ENCODE measurements around the gene COL2A1. TPM values are rescaled to one million over a fixed set of nuclear protein-coding genes. Genes with fewer than 3 reads are reported as not detected.

COL2A1 gene
- polyA plus RNA-seq, 1 donor (not counting 4 experiments of a cell fraction or from before 2014, with no cell fraction given) = 0.03 TPM

DNA sequence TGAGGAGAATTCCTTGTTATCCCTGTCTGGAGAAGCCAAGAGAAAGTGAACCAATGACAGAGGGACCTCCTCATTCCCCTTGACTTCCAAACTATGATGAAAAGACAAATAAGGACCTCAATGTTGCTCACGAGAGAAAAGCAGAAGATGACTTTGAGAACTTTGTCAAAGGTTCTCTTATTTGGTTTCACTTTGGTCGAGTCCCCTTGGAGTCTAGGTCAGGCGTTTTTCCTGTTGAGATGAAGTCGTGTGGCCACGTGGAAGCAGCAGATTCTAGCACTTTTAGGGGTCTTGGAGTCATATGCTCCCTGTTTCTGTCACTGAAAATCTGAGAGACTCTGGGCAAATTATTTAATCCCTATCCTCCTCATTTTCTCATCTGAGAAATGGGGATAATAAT is 33.8 kb upstream of the COL2A1 start:
- H3K27ac ChIP-seq (ENCODE audit: control insufficient read depth, insufficient read depth, low read length) = no peak overlapping the region
- H3K4me1 ChIP-seq (ENCODE audit: control insufficient read depth, extremely low read depth, insufficient read depth, low read length) = no peaks in the 10 kb centered on the region
- dilution Hi-C loops (cut with MboI; ENCODE audit: extremely low pct_ligation_motif_present, low sequenced_read_pairs) = no loop called here
- no peaks in the 10 kb centered on the region for H3K27me3 ChIP-seq (ENCODE audit: control insufficient read depth, extremely low read depth, insufficient read depth, low read length)
- no peaks in the 10 kb centered on the region for H3K9me1 ChIP-seq (ENCODE audit: control insufficient read depth, extremely low read depth, insufficient read depth, low read length)
- no peak overlapping the region for H3K9ac ChIP-seq (ENCODE audit: control insufficient read depth, extremely low read depth, insufficient read depth, low read length)
- H4K20me1 ChIP-seq (ENCODE audit: control insufficient read depth, extremely low read depth, insufficient read depth, low read length) = no peaks in the 10 kb centered on the region
- no peak overlapping the region for H3K4me2 ChIP-seq (ENCODE audit: control insufficient read depth, extremely low read depth, insufficient read depth, low read depth, low read length)
- no peak for FAIRE-seq
- H3K4me3 ChIP-seq (ENCODE audit: control insufficient read depth in 2 of 3, extremely low read depth in 1 of 3, insufficient read depth in 2 of 3, low read depth in 1 of 3, low read length in 3 of 3) = no peak overlapping the region
- no peaks in the 10 kb centered on the region for H3K36me3 ChIP-seq (ENCODE audit: control insufficient read depth in 2 of 2, extremely low read depth in 1 of 2, insufficient read depth in 2 of 2, low read length in 2 of 2)
- no peak overlapping the region for H2AFZ ChIP-seq (ENCODE audit: control insufficient read depth, low read length)
- DNase-seq (ENCODE audit: low read depth, low spot score) = no peak
- no peaks in the 10 kb centered on the region for H3K9me3 ChIP-seq (ENCODE audit: control insufficient read depth, low read depth, low read length)
- no peaks in the 10 kb centered on the region for H3K79me2 ChIP-seq (ENCODE audit: control insufficient read depth, insufficient read depth, low read length)
- TF ChIP-seq EZH2 (IDR thresholded peaks at IDR 0.05; ENCODE audit: low read length) = no peak
- TF ChIP-seq, protein P1, sequence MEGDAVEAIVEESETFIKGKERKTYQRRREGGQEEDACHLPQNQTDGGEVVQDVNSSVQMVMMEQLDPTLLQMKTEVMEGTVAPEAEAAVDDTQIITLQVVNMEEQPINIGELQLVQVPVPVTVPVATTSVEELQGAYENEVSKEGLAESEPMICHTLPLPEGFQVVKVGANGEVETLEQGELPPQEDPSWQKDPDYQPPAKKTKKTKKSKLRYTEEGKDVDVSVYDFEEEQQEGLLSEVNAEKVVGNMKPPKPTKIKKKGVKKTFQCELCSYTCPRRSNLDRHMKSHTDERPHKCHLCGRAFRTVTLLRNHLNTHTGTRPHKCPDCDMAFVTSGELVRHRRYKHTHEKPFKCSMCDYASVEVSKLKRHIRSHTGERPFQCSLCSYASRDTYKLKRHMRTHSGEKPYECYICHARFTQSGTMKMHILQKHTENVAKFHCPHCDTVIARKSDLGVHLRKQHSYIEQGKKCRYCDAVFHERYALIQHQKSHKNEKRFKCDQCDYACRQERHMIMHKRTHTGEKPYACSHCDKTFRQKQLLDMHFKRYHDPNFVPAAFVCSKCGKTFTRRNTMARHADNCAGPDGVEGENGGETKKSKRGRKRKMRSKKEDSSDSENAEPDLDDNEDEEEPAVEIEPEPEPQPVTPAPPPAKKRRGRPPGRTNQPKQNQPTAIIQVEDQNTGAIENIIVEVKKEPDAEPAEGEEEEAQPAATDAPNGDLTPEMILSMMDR (optimal IDR thresholded peaks at IDR 0.05 in 1 of 3, IDR thresholded peaks at IDR 0.05 in 1 of 3, conservative IDR thresholded peaks at IDR 0.05 in 1 of 3; ENCODE audit: extremely low read depth in 1 of 3, insufficient read depth in 2 of 3, low read length in 3 of 3) = no peak

DNA sequence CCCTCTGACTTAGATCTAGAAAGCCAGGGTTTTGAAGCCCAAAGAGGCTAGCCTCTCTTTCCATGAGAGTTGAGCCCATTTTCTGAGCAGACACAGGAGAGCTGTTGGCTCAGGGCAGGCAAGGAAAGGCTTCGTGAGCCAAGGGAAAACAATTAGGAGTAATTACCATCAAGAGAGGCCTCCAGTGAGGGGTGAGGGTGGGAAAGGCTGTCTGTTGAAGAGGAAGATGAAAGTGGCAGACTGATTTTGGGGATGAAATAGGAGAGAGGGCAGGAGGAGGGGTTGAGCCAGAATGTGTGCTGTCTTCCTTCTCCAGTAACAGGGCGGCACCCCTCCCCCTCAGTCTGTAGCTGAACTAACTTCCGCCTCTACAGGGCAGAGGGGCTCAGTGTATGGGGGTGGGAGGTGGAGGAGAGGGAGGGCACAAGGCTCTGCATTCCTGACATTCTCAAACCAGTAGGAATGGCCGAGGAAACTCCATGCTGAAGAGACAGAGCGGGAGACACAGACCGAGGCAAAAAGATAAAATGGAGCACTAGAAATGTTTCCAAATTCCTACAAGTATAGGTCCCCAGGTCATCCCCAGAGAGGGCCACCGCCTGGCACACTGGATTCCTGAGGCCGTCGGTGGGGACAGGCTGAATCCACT is 33.1 kb upstream of the COL2A1 start:
- no peaks in the 10 kb centered on the region for H4K20me1 ChIP-seq (ENCODE audit: control insufficient read depth, extremely low read depth, insufficient read depth, low read length)
- H3K27me3 ChIP-seq (ENCODE audit: control insufficient read depth, extremely low read depth, insufficient read depth, low read length) = no peaks in the 10 kb centered on the region
- H3K4me1 ChIP-seq (ENCODE audit: control insufficient read depth, extremely low read depth, insufficient read depth, low read length) = no peaks in the 10 kb centered on the region
- H3K4me2 ChIP-seq (ENCODE audit: control insufficient read depth, extremely low read depth, insufficient read depth, low read depth, low read length) = no peak overlapping the region
- DNase-seq (ENCODE audit: low read depth, low spot score) (no peak), FAIRE-seq (no peak)
- no peak overlapping the region for H3K27ac ChIP-seq (ENCODE audit: control insufficient read depth, insufficient read depth, low read length)
- H3K9ac ChIP-seq (ENCODE audit: control insufficient read depth, extremely low read depth, insufficient read depth, low read length) = no peak overlapping the region
- no peaks in the 10 kb centered on the region for H3K79me2 ChIP-seq (ENCODE audit: control insufficient read depth, insufficient read depth, low read length)
- TF ChIP-seq, protein P1 (optimal IDR thresholded peaks at IDR 0.05 in 1 of 3, IDR thresholded peaks at IDR 0.05 in 1 of 3, conservative IDR thresholded peaks at IDR 0.05 in 1 of 3; ENCODE audit: extremely low read depth in 1 of 3, insufficient read depth in 2 of 3, low read length in 3 of 3) = no peak
- no peak for TF ChIP-seq EZH2 (IDR thresholded peaks at IDR 0.05; ENCODE audit: low read length)
- no peak overlapping the region for H3K4me3 ChIP-seq (ENCODE audit: control insufficient read depth in 2 of 3, extremely low read depth in 1 of 3, insufficient read depth in 2 of 3, low read depth in 1 of 3, low read length in 3 of 3)
- dilution Hi-C loops (cut with MboI; ENCODE audit: extremely low pct_ligation_motif_present, low sequenced_read_pairs) = no loop called here
- H2AFZ ChIP-seq (ENCODE audit: control insufficient read depth, low read length) = no peak overlapping the region
- no peaks in the 10 kb centered on the region for H3K9me1 ChIP-seq (ENCODE audit: control insufficient read depth, extremely low read depth, insufficient read depth, low read length)
- no peaks in the 10 kb centered on the region for H3K36me3 ChIP-seq (ENCODE audit: control insufficient read depth in 2 of 2, extremely low read depth in 1 of 2, insufficient read depth in 2 of 2, low read length in 2 of 2)
- H3K9me3 ChIP-seq (ENCODE audit: control insufficient read depth, low read depth, low read length) = no peaks in the 10 kb centered on the region

Measured in keratinocyte (primary cell).